GM21786 (cell line): Measurements from ENCODE around the gene CD7.

ENCODE experiments used
- ATAC-seq: cut with Tn5 transposase; IDR thresholded peaks from one replicate; pipeline ENCODE4 v1.9.1; 2021; ENCODE audit not compliant: unreplicated experiment

CD7 gene

DNA sequence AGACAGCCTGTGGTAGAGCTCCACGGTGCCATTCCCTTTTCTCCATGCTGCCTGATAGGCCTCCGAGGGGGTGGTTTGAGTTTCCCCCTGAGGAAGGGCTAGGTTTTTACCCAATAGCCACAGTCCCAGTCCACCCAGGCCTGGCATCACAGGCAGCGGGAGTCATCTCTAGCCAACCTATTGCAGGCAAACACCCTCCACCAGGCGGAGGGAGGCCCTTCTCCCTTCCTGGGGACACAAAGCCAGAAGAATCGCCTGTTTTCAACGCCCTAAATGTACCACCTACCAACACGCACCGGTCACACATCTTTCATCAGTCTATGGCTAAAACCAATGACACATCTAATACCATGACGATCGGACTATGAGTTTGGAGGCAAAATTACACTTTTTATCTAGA, 51.3 kb downstream of the CD7 start:
- no peak for ATAC-seq
